Measurements from ENCODE around the gene SUCLG2.

SUCLG2 gene

DNA sequence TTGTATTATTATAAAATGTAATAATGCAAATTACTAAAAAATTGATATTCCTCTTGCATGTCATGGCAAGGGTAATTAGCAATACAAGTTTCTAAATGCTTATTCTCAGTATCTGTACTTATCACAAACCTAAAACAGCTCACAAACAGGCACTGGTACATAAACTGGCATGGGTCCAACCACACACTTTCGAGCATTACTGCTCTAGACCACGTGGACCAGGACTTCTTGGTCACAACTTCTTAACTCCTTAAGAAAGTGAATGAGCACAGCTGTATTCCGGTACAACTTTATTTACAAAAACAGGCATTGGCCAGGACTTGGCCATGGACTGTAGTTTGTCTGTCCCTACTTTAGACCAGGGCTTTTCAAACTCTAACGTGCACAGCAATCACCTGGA lies 173.3 kb downstream of the SUCLG2 start:
- in situ Hi-C loops (cut with HindIII; ENCODE audit: low sequenced_read_pairs): no loop called here

DNA sequence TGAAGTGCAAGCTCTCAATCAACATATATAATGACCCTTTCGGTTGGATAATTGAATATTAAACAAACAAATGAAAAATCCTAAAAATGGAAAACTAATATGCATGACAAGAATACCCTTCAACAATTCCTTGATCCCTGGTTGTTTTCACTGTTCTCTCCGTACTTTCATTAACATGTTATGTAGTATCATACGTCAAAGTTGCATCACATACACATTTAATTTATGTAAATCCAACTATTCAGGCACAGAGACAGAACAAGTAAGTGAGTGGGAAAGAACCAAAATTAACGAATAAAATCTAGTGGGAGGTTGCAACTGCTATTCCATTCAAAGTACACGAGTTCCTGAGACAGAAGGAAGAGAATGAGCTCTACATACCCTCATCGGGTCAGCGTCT lies 176.0 kb downstream of the SUCLG2 start:
- DNase-seq (ENCODE audit: low read depth): no peak
- H3K4me3 ChIP-seq (ENCODE audit: low read depth, low read length): no peak overlapping the region
- TF ChIP-seq, protein P1, sequence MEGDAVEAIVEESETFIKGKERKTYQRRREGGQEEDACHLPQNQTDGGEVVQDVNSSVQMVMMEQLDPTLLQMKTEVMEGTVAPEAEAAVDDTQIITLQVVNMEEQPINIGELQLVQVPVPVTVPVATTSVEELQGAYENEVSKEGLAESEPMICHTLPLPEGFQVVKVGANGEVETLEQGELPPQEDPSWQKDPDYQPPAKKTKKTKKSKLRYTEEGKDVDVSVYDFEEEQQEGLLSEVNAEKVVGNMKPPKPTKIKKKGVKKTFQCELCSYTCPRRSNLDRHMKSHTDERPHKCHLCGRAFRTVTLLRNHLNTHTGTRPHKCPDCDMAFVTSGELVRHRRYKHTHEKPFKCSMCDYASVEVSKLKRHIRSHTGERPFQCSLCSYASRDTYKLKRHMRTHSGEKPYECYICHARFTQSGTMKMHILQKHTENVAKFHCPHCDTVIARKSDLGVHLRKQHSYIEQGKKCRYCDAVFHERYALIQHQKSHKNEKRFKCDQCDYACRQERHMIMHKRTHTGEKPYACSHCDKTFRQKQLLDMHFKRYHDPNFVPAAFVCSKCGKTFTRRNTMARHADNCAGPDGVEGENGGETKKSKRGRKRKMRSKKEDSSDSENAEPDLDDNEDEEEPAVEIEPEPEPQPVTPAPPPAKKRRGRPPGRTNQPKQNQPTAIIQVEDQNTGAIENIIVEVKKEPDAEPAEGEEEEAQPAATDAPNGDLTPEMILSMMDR (IDR thresholded peaks at IDR 0.05; ENCODE audit: low read depth, low read length, missing control alignments): no peak
- in situ Hi-C loops (cut with HindIII; ENCODE audit: low sequenced_read_pairs): no loop called here

More for the DNA sequence above, 173.3 kb downstream of the SUCLG2 start:
- H3K4me3 ChIP-seq (ENCODE audit: low read depth, low read length): no peak overlapping the region
- no peak for DNase-seq (ENCODE audit: low read depth)
- TF ChIP-seq, protein P1 (IDR thresholded peaks at IDR 0.05; ENCODE audit: low read depth, low read length, missing control alignments): no peak

DNA sequence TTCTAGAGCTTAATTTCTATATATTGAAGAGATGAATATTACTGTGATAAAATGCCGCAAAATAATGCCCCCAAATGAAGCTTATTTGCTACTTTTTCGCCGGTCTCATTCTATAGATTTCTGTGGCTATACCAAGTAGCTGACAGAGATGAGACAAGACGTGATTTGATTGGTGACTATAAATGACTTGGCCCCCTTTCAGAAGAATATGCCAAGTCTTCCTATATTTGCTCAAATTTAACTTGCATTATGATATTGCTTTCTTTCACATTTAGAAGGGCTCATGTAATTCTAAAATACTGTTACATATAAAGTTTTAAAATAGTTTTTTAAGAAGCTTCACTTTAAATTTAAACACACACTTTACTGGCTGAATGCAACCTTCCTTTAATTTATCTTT lies 180.1 kb downstream of the SUCLG2 start:
- in situ Hi-C loops (cut with HindIII; ENCODE audit: low sequenced_read_pairs): no loop called here
- TF ChIP-seq, protein P1 (IDR thresholded peaks at IDR 0.05; ENCODE audit: low read depth, low read length, missing control alignments): no peak
- DNase-seq (ENCODE audit: low read depth): no peak
- H3K4me3 ChIP-seq (ENCODE audit: low read depth, low read length): no peak overlapping the region

DNA sequence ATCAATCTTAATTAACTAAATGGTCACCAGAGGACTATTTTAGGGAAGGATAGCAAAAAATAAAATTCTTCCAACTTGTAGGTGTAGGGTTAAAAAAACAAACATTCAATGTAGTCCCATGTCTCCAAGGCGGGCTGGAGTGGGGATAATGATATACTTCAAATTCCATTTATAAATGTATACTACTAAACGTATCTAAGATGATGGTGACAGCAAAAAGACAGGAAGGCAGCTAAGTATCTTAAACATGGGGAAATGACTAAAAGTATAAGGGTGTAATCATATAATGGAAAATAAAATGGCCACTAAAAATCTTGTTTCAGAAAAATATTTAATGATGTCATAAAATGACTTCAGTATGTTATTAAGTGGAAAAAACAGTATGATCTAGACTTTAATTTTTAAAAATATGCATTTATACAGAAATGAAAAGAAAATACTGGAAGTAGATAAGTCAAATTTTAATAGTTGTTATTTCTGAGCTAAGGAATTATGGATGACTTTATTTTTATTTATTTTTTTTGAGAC lies 181.7 kb downstream of the SUCLG2 start:
- TF ChIP-seq, protein P1 (IDR thresholded peaks at IDR 0.05; ENCODE audit: low read depth, low read length, missing control alignments): no peak
- DNase-seq (ENCODE audit: low read depth): no peak
- no peak overlapping the region for H3K4me3 ChIP-seq (ENCODE audit: low read depth, low read length)
- in situ Hi-C loops (cut with HindIII; ENCODE audit: low sequenced_read_pairs): no loop called here

DNA sequence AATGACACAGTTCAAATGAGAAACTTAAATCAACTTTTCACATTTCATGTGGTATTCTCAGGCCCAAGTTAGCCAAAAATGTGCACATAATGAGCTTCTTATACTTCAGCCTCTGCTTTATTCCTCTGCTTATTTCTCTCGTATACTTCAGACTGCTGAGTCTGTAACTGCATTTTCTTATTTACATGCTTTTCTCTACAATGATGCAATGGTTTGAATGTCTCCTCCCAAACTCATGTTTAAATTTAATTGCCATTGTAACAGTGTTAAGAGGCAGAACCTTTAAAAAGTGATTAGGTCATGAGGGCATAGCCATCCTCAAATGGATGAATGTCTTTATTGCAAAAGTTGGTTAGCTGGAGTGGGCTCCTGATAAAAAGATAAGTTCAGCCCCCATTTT lies 184.2 kb downstream of the SUCLG2 start:
- in situ Hi-C loops (cut with HindIII; ENCODE audit: low sequenced_read_pairs): no loop called here
- TF ChIP-seq, protein P1 (IDR thresholded peaks at IDR 0.05; ENCODE audit: low read depth, low read length, missing control alignments): no peak
- H3K4me3 ChIP-seq (ENCODE audit: low read depth, low read length): no peak overlapping the region
- DNase-seq (ENCODE audit: low read depth): no peak

DNA sequence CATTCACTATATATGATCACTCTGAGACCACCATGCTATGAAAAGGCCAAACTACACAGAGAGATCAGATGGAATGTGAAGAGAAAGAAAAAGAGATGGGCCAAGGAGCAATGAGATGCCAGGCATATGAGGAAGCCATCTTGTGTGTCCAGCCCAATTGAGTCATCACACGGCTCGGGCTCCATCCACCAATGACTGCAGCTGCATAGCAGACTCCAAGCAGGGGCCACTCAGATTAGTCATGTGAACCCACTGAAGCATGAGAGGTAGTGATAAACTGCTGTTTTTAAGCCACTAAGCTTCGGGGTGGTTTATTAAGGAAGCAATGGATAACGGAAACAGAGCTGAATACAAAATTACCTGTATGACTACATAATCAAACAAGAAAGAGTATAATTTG lies 185.9 kb downstream of the SUCLG2 start:
- TF ChIP-seq, protein P1 (IDR thresholded peaks at IDR 0.05; ENCODE audit: low read depth, low read length, missing control alignments): no peak
- no peak overlapping the region for H3K4me3 ChIP-seq (ENCODE audit: low read depth, low read length)
- DNase-seq (ENCODE audit: low read depth): peak; percentile 24
- in situ Hi-C loops (cut with HindIII; ENCODE audit: low sequenced_read_pairs): no loop called here

DNA sequence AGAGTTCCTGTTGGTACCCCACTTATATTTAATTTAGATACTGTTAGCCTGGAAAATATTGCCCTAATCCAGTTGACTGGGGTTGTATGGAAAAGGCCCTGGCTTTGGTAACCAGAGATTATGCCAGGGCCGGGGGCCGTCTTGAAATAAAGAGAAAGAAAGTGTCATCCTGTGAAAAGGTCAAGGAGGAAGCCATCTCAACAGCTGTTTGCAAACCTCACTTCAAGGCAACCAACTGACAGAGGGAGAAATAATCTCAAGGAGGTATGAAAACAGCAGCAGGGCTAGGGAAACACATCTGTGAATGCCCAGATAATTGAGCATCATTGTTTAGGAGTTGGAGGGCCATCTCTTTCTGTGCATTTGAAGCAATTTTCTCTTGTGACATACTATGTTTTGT lies 190.8 kb downstream of the SUCLG2 start:
- TF ChIP-seq, protein P1 (IDR thresholded peaks at IDR 0.05; ENCODE audit: low read depth, low read length, missing control alignments): no peak
- H3K4me3 ChIP-seq (ENCODE audit: low read depth, low read length): no peak overlapping the region
- no peak for DNase-seq (ENCODE audit: low read depth)
- in situ Hi-C loops (cut with HindIII; ENCODE audit: low sequenced_read_pairs): no loop called here
